Measurements from ENCODE around the gene CDT1.

The CDT1 gene

DNA sequence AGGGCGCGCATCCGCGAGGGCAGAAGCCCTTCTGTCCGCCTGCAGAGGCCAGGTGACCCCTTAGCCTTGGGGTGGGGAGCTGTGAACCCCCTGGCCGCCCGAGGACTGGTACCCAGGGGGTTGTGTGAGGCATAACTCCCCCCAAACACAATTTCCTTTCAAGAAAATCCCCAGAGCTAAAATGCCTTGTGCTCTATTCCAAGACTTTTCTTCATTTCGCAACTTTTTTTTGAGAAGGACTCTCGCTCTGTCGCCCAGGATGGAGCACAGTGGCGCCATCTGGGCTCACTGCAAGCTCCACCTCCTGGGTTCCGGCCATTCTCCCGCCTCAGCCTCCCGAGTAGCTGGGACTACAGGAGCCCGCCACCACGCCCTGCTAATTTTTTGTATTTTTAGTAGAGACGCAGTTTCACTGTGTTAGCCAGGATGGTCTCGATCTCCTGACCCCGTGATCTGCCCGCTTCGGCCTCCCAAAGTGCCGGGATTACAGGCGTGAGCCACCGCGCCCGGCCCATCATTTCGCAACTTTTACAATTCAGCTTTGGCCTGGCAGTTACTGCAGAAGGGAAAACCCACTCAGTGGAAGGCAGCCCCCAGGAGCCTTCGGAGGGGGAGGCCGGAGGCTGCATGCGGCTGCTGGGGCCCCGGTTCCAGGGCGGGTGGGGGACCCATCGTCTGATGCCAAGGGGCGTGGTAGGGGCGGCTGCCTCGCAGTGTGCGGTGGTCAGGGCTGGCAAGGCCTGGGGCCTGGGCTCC lies 9.1 kb downstream of the CDT1 start:
- no peak overlapping the region for H3K9ac ChIP-seq (ENCODE audit: low read length)
- H2AFZ ChIP-seq (ENCODE audit: insufficient read depth, low read length, poor library complexity) = peak overlapping the region; percentile 86
- no peak overlapping the region for H3K23ac ChIP-seq (ENCODE audit: low read length)
- H3K14ac ChIP-seq (ENCODE audit: low read length) = peak overlapping the region; percentile 92
- H3K18ac ChIP-seq (ENCODE audit: low read length) = peak overlapping the region; percentile 58
- H3K27me3 ChIP-seq (ENCODE audit: insufficient read depth, low read length) = no peaks in the 10 kb centered on the region
- peak; percentile 52 to 84 for DNase-seq
- no peak overlapping the region for H2BK5ac ChIP-seq (ENCODE audit: low read depth, low read length, poor library complexity)
- H2AK5ac ChIP-seq (ENCODE audit: low read length) = no peak overlapping the region
- H3K4me1 ChIP-seq (ENCODE audit: control insufficient read depth in 1 of 2, insufficient read depth in 2 of 2, low read length in 2 of 2) = peaks cover 9 to 22% of the 10 kb centered on the region in 2 experiments
- no CpG with 5 or more reads among the region's 37 CpGs for WGBS (ENCODE audit: extremely low coverage, insufficient coverage, insufficient read length)
- peaks cover 2% of the 10 kb centered on the region for H3K9me3 ChIP-seq (ENCODE audit: insufficient read depth, low read depth, low read length)
- no peak overlapping the region for H2BK12ac ChIP-seq (ENCODE audit: low read length)
- peaks cover 21 to 23% of the 10 kb centered on the region in 2 experiments for H3K36me3 ChIP-seq (ENCODE audit: control insufficient read depth in 1 of 2, insufficient read depth in 2 of 2, low read length in 2 of 2)
- peak overlapping the region; percentile 94 for H3K27ac ChIP-seq (ENCODE audit: low read depth, low read length)
- H3K4ac ChIP-seq (ENCODE audit: low read depth, low read length) = no peak overlapping the region
- peak overlapping the region; percentile 98 for H3K4me2 ChIP-seq (ENCODE audit: low read length)
- H4K8ac ChIP-seq (ENCODE audit: low read depth, low read length) = peak overlapping the region; percentile 98
- peak overlapping the region; percentile 68 for H4K12ac ChIP-seq (ENCODE audit: low read depth, low read length)
- H3K4me3 ChIP-seq (ENCODE audit: low read depth, low read length) = peak overlapping the region; percentile 77
- H3K79me1 ChIP-seq (ENCODE audit: low read length) = peaks cover 14% of the 10 kb centered on the region
- H4K91ac ChIP-seq (ENCODE audit: low read depth, low read length) = peak overlapping the region; percentile 95
- peaks cover 9% of the 10 kb centered on the region for H3K79me2 ChIP-seq (ENCODE audit: control insufficient read depth, insufficient read depth, low read length, poor library complexity)
- H2BK120ac ChIP-seq (ENCODE audit: insufficient read depth, low read length, poor library complexity) = peak overlapping the region; percentile 82

GRCh38 chr16:88813269-88814143 lies 9.9 kb downstream of the CDT1 start:
- H3K4me1 ChIP-seq (ENCODE audit: control insufficient read depth in 1 of 2, insufficient read depth in 2 of 2, low read length in 2 of 2) = peaks cover 9 to 22% of the 10 kb centered on the region in 2 experiments
- no peak overlapping the region for H3K27ac ChIP-seq (ENCODE audit: low read depth, low read length)
- no peak overlapping the region for H3K18ac ChIP-seq (ENCODE audit: low read length)
- no peak overlapping the region for H3K14ac ChIP-seq (ENCODE audit: low read length)
- H4K91ac ChIP-seq (ENCODE audit: low read depth, low read length) = no peak overlapping the region
- peaks cover 2% of the 10 kb centered on the region for H3K9me3 ChIP-seq (ENCODE audit: insufficient read depth, low read depth, low read length)
- no peak overlapping the region for H3K23ac ChIP-seq (ENCODE audit: low read length)
- no peak overlapping the region for H3K4me3 ChIP-seq (ENCODE audit: low read depth, low read length)
- no peaks in the 10 kb centered on the region for H3K27me3 ChIP-seq (ENCODE audit: insufficient read depth, low read length)
- WGBS (ENCODE audit: extremely low coverage, insufficient coverage, insufficient read length) = no CpG with 5 or more reads among the region's 26 CpGs
- no peak overlapping the region for H3K4me2 ChIP-seq (ENCODE audit: low read length)
- H2AFZ ChIP-seq (ENCODE audit: insufficient read depth, low read length, poor library complexity) = no peak overlapping the region
- H2AK5ac ChIP-seq (ENCODE audit: low read length) = no peak overlapping the region
- H4K12ac ChIP-seq (ENCODE audit: low read depth, low read length) = no peak overlapping the region
- H2BK120ac ChIP-seq (ENCODE audit: insufficient read depth, low read length, poor library complexity) = no peak overlapping the region
- peaks cover 14% of the 10 kb centered on the region for H3K79me1 ChIP-seq (ENCODE audit: low read length)
- H2BK12ac ChIP-seq (ENCODE audit: low read length) = no peak overlapping the region
- H3K4ac ChIP-seq (ENCODE audit: low read depth, low read length) = no peak overlapping the region
- H2BK5ac ChIP-seq (ENCODE audit: low read depth, low read length, poor library complexity) = no peak overlapping the region
- no peak for DNase-seq
- peaks cover 13 to 15% of the 10 kb centered on the region in 2 experiments for H3K36me3 ChIP-seq (ENCODE audit: control insufficient read depth in 1 of 2, insufficient read depth in 2 of 2, low read length in 2 of 2)
- H3K9ac ChIP-seq (ENCODE audit: low read length) = no peak overlapping the region
- H4K8ac ChIP-seq (ENCODE audit: low read depth, low read length) = no peak overlapping the region
- H3K79me2 ChIP-seq (ENCODE audit: control insufficient read depth, insufficient read depth, low read length, poor library complexity) = peaks cover 9% of the 10 kb centered on the region

DNA sequence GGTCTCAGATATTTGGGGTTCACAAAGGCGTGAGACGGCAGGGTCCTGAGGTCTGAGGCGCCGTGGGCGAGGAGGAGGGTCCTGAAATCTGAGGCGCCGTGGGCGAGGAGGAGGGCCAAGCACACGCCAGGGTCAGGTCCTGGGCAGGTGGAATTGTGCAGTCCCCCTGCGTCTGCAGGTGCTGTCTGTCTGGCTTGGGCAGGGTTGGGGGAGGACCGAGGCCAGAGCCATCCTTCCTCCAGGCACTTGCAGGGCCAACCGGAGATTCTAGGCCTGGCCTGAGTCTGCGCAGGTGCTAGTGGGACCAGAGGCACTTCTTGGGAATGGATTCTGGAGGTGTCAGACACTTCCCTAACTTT lies 10.5 kb downstream of the CDT1 start:
- Histone ChIP-seq H2AFZ (ENCODE audit: insufficient read depth, low read length, poor library complexity) (no peak overlapping the region), H3K36me3 (ENCODE audit: control insufficient read depth in 1 of 2, insufficient read depth in 2 of 2, low read length in 2 of 2) (peaks cover 8 to 11% of the 10 kb centered on the region in 2 experiments), H3K4me2 (ENCODE audit: low read length) (no peak overlapping the region), H3K79me2 (ENCODE audit: control insufficient read depth, insufficient read depth, low read length, poor library complexity) (peaks cover 9% of the 10 kb centered on the region), H3K14ac (ENCODE audit: low read length) (no peak overlapping the region), H2BK12ac (ENCODE audit: low read length) (no peak overlapping the region), H3K18ac (ENCODE audit: low read length) (no peak overlapping the region), H3K23ac (ENCODE audit: low read length) (no peak overlapping the region), H3K4me1 (ENCODE audit: control insufficient read depth in 1 of 2, insufficient read depth in 2 of 2, low read length in 2 of 2) (peaks cover 9 to 22% of the 10 kb centered on the region in 2 experiments), H3K27ac (ENCODE audit: low read depth, low read length) (no peak overlapping the region), H3K9me3 (ENCODE audit: insufficient read depth, low read depth, low read length) (peaks cover 2% of the 10 kb centered on the region), H3K9ac (ENCODE audit: low read length) (no peak overlapping the region), H4K12ac (ENCODE audit: low read depth, low read length) (no peak overlapping the region), H3K4ac (ENCODE audit: low read depth, low read length) (no peak overlapping the region), H2AK5ac (ENCODE audit: low read length) (no peak overlapping the region), H2BK5ac (ENCODE audit: low read depth, low read length, poor library complexity) (no peak overlapping the region), H3K79me1 (ENCODE audit: low read length) (peaks cover 14% of the 10 kb centered on the region), H4K8ac (ENCODE audit: low read depth, low read length) (no peak overlapping the region), H4K91ac (ENCODE audit: low read depth, low read length) (no peak overlapping the region), H3K27me3 (ENCODE audit: insufficient read depth, low read length) (no peaks in the 10 kb centered on the region), H2BK120ac (ENCODE audit: insufficient read depth, low read length, poor library complexity) (no peak overlapping the region), H3K4me3 (ENCODE audit: low read depth, low read length) (no peak overlapping the region)
- no peak for DNase-seq
- WGBS (ENCODE audit: extremely low coverage, insufficient coverage, insufficient read length) = no CpG with 5 or more reads among the region's 13 CpGs

DNA sequence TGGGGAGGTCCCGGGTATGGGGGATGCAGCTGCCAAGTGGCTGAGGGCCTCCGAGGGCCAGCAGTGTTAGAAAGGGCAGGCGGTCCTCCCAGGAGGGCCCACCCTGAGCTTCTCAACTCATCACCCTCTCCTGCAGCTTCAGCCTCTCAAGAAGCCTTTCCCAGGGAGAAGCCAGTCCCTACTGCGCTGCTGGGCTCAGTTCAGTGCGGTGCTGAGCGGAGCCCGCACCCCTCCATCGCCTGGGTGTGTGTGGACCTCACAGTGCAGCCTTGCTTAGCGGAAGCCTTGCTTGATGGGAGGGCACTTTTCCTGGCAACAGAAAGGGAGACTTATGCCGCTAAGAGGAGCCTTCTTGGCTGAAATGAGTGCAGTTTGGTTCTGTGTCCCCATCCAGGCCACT lies 11.6 kb downstream of the CDT1 start:
- no peak overlapping the region for H2BK5ac ChIP-seq (ENCODE audit: low read depth, low read length, poor library complexity)
- no peak overlapping the region for H3K14ac ChIP-seq (ENCODE audit: low read length)
- H3K4me1 ChIP-seq (ENCODE audit: control insufficient read depth in 1 of 2, insufficient read depth in 2 of 2, low read length in 2 of 2) = peaks cover 9 to 17% of the 10 kb centered on the region in 2 experiments
- no peak overlapping the region for H3K4me2 ChIP-seq (ENCODE audit: low read length)
- no peak for DNase-seq
- H3K79me1 ChIP-seq (ENCODE audit: low read length) = peaks cover 14% of the 10 kb centered on the region
- no peak overlapping the region for H3K23ac ChIP-seq (ENCODE audit: low read length)
- no peak overlapping the region for H2BK12ac ChIP-seq (ENCODE audit: low read length)
- no peak overlapping the region for H4K8ac ChIP-seq (ENCODE audit: low read depth, low read length)
- no peak overlapping the region for H3K9ac ChIP-seq (ENCODE audit: low read length)
- no peak overlapping the region for H3K27ac ChIP-seq (ENCODE audit: low read depth, low read length)
- no peak overlapping the region for H2BK120ac ChIP-seq (ENCODE audit: insufficient read depth, low read length, poor library complexity)
- H2AFZ ChIP-seq (ENCODE audit: insufficient read depth, low read length, poor library complexity) = no peak overlapping the region
- H4K91ac ChIP-seq (ENCODE audit: low read depth, low read length) = no peak overlapping the region
- H3K9me3 ChIP-seq (ENCODE audit: insufficient read depth, low read depth, low read length) = peaks cover 2% of the 10 kb centered on the region
- no peak overlapping the region for H2AK5ac ChIP-seq (ENCODE audit: low read length)
- no peak overlapping the region for H3K4me3 ChIP-seq (ENCODE audit: low read depth, low read length)
- peaks cover 9% of the 10 kb centered on the region for H3K79me2 ChIP-seq (ENCODE audit: control insufficient read depth, insufficient read depth, low read length, poor library complexity)
- H3K4ac ChIP-seq (ENCODE audit: low read depth, low read length) = no peak overlapping the region
- no CpG with 5 or more reads among the region's 10 CpGs for WGBS (ENCODE audit: extremely low coverage, insufficient coverage, insufficient read length)
- H4K12ac ChIP-seq (ENCODE audit: low read depth, low read length) = no peak overlapping the region
- no peak overlapping the region for H3K18ac ChIP-seq (ENCODE audit: low read length)
- no peaks in the 10 kb centered on the region for H3K36me3 ChIP-seq (ENCODE audit: control insufficient read depth in 1 of 2, insufficient read depth in 2 of 2, low read length in 2 of 2)
- no peaks in the 10 kb centered on the region for H3K27me3 ChIP-seq (ENCODE audit: insufficient read depth, low read length)

All from trophoblast cell (in vitro differentiated cells and primary cell).